Astrocyte (in vitro differentiated cells and primary cell): ENCODE data around the gene ZNF532.

Experiments
- CTCF ChIP-seq: IDR thresholded peaks from 2 replicates; pipeline ENCODE4 v1.5.1; 2011; ENCODE audit warnings: low read depth, mild to moderate bottlenecking, inconsistent platforms, low read length, moderate library complexity; ENCODE audit not compliant: insufficient read depth
- EZH2 ChIP-seq: IDR thresholded peaks from 2 replicates; pipeline ENCODE4 v1.6.1; 2012; ENCODE audit warnings: mild to moderate bottlenecking, low read length, inconsistent platforms; ENCODE audit not compliant: insufficient read depth

- no peak for TF ChIP-seq CTCF
- no peak for TF ChIP-seq EZH2
Measured at GRCh38 chr18:58851856-58852255, 12.8 kb upstream of the ZNF532 start.
